ENCODE data around the gene ADRA2B.

The ADRA2B gene

GRCh38 chr2:96073170-96073775 is 43.1 kb downstream of the ADRA2B start:
- TF ChIP-seq FOXP2 (optimal IDR thresholded peaks at IDR 0.05; ENCODE audit: borderline replicate concordance, extremely low read depth, extremely low read length, insufficient read depth) (no peak), TAF1 (IDR thresholded peaks at IDR 0.05; ENCODE audit: borderline replicate concordance, insufficient read depth, low read length) (no peak), SIN3A (IDR thresholded peaks at IDR 0.05; ENCODE audit: borderline replicate concordance, insufficient read depth, low read length) (no peak), POLR2AphosphoS5 (IDR thresholded peaks at IDR 0.05; ENCODE audit: low read depth, low read length) (no peak)
- TF ChIP-seq, protein P1, sequence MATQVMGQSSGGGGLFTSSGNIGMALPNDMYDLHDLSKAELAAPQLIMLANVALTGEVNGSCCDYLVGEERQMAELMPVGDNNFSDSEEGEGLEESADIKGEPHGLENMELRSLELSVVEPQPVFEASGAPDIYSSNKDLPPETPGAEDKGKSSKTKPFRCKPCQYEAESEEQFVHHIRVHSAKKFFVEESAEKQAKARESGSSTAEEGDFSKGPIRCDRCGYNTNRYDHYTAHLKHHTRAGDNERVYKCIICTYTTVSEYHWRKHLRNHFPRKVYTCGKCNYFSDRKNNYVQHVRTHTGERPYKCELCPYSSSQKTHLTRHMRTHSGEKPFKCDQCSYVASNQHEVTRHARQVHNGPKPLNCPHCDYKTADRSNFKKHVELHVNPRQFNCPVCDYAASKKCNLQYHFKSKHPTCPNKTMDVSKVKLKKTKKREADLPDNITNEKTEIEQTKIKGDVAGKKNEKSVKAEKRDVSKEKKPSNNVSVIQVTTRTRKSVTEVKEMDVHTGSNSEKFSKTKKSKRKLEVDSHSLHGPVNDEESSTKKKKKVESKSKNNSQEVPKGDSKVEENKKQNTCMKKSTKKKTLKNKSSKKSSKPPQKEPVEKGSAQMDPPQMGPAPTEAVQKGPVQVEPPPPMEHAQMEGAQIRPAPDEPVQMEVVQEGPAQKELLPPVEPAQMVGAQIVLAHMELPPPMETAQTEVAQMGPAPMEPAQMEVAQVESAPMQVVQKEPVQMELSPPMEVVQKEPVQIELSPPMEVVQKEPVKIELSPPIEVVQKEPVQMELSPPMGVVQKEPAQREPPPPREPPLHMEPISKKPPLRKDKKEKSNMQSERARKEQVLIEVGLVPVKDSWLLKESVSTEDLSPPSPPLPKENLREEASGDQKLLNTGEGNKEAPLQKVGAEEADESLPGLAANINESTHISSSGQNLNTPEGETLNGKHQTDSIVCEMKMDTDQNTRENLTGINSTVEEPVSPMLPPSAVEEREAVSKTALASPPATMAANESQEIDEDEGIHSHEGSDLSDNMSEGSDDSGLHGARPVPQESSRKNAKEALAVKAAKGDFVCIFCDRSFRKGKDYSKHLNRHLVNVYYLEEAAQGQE (IDR thresholded peaks at IDR 0.05; ENCODE audit: insufficient read depth in 1 of 2, low read depth in 2 of 2, low read length in 2 of 2) = no peak

DNA sequence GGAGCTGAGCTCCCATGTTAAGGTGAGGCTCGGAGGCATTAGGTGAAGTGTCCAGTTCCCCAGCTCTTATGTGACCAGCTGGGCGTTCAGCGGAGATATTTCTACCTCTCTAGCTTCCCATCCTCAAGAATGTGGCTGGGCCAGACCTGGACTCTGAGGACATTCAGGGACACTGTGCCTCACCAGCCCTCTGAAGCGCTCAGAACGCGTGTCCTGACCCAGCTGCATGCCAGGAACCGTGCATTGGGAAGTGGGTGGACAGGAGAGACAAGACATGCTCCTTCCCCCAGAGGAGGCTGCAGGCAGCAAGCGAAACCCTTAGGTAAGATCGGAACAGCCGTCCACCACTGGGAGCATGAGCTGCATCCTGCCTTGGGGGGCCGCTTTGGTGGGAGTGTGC is 43.6 kb downstream of the ADRA2B start:
- TF ChIP-seq POLR2AphosphoS5 (IDR thresholded peaks at IDR 0.05; ENCODE audit: low read depth, low read length) (no peak), SIN3A (IDR thresholded peaks at IDR 0.05; ENCODE audit: borderline replicate concordance, insufficient read depth, low read length) (no peak), TAF1 (IDR thresholded peaks at IDR 0.05; ENCODE audit: borderline replicate concordance, insufficient read depth, low read length) (no peak)
- TF ChIP-seq, protein P1 (IDR thresholded peaks at IDR 0.05; ENCODE audit: insufficient read depth in 1 of 2, low read depth in 2 of 2, low read length in 2 of 2) = no peak

- TF ChIP-seq FOXP2 (optimal IDR thresholded peaks at IDR 0.05; ENCODE audit: borderline replicate concordance, extremely low read depth, extremely low read length, insufficient read depth) = no peak
- TF ChIP-seq POLR2AphosphoS5 (IDR thresholded peaks at IDR 0.05; ENCODE audit: low read depth, low read length) = no peak
- no peak for TF ChIP-seq SIN3A (IDR thresholded peaks at IDR 0.05; ENCODE audit: borderline replicate concordance, insufficient read depth, low read length)
- TF ChIP-seq TAF1 (IDR thresholded peaks at IDR 0.05; ENCODE audit: borderline replicate concordance, insufficient read depth, low read length) = no peak
These were observed 50.9 kb downstream of the ADRA2B start for GRCh38 chr2:96065381-96065930.

Data from PFSK-1 (cell line).